HG02678 (cell line): ENCODE measurements around the gene PPP1R1A.

ENCODE experiments used
- ATAC-seq: cut with Tn5 transposase; IDR thresholded peaks from one replicate; pipeline ENCODE4 v1.9.1; 2021; ENCODE audit warnings: mild to moderate bottlenecking, moderate library complexity; ENCODE audit not compliant: unreplicated experiment

Gene PPP1R1A

GRCh38 chr12:54572881-54573280 lies 15.6 kb downstream of the PPP1R1A start:
- no peak for ATAC-seq

GRCh38 chr12:54571193-54572188 lies 17.0 kb downstream of the PPP1R1A start:
- ATAC-seq = no peak

- no peak for ATAC-seq
Measured at GRCh38 chr12:54569995-54570528, 18.4 kb downstream of the PPP1R1A start.

- ATAC-seq = no peak
Measured at GRCh38 chr12:54569072-54569471, 19.4 kb downstream of the PPP1R1A start.

GRCh38 chr12:54566792-54567191 lies 21.7 kb downstream of the PPP1R1A start:
- no peak for ATAC-seq

GRCh38 chr12:54565986-54566544 lies 22.4 kb downstream of the PPP1R1A start:
- ATAC-seq = no peak

- no peak for ATAC-seq
Measured at GRCh38 chr12:54565310-54565985, 23.0 kb downstream of the PPP1R1A start.

- no peak for ATAC-seq
Measured at GRCh38 chr12:54564768-54565167, 23.7 kb downstream of the PPP1R1A start.

- no peak for ATAC-seq
Measured at GRCh38 chr12:54563787-54564186, 24.7 kb downstream of the PPP1R1A start.

- no peak for ATAC-seq
Measured at GRCh38 chr12:54562750-54563356, 25.6 kb downstream of the PPP1R1A start.

GRCh38 chr12:54561164-54561563 lies 27.3 kb downstream of the PPP1R1A start:
- ATAC-seq = no peak

GRCh38 chr12:54560374-54560858 lies 28.0 kb downstream of the PPP1R1A start:
- ATAC-seq = peak; percentile 100

- no peak for ATAC-seq
Measured at GRCh38 chr12:54558759-54559158, 29.7 kb downstream of the PPP1R1A start.

GRCh38 chr12:54558311-54558710 lies 30.1 kb downstream of the PPP1R1A start:
- no peak for ATAC-seq

- no peak for ATAC-seq
Measured at GRCh38 chr12:54555670-54556257, 32.7 kb downstream of the PPP1R1A start.

GRCh38 chr12:54549774-54550451 lies 38.5 kb downstream of the PPP1R1A start:
- peak; percentile 22 for ATAC-seq

- no peak for ATAC-seq
Measured at GRCh38 chr12:54546511-54546910, 41.9 kb downstream of the PPP1R1A start.

- ATAC-seq = no peak
Measured at GRCh38 chr12:54544743-54545142, 43.7 kb downstream of the PPP1R1A start.

GRCh38 chr12:54543526-54543925 lies 44.9 kb downstream of the PPP1R1A start:
- no peak for ATAC-seq
